ENCODE measurements around the gene SLC22A17.

DNA sequence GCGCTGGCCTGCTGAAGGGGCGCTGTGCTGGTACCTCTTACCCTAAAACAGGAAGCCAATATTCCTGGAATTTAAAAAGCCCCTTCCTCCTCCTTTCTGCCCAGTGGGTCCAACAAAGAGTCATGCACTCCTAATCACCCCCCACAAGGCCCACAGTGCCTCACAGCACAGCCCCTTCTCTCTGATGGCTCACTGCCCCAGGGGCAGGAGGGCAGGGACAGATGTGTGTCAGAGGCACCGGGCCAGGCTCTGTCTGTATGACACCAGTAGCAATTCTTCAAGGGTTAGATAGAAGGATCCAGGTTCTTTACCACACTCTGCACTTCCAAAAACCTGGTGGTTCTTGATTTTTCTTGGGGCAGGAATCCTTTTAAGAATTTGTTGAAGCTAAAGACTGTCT lies 46.4 kb upstream of the SLC22A17 start:
- TF ChIP-seq POLR2A (IDR thresholded peaks at IDR 0.05; ENCODE audit: borderline replicate concordance, extremely low read depth, insufficient read depth, insufficient read length) (no peak), SRF (IDR thresholded peaks at IDR 0.05; ENCODE audit: low read depth) (no peak), ZFX (IDR thresholded peaks at IDR 0.05) (no peak), TCF7L2 (IDR thresholded peaks at IDR 0.05; ENCODE audit: borderline replicate concordance, extremely low read depth, insufficient read depth, insufficient read length) (no peak), EZH2phosphoT487 (IDR thresholded peaks at IDR 0.05; ENCODE audit: borderline replicate concordance) (no peak), SIN3A (IDR thresholded peaks at IDR 0.05; ENCODE audit: low read depth) (no peak), RAD21 (IDR thresholded peaks at IDR 0.05; ENCODE audit: low read depth) (no peak), POLR2AphosphoS5 (IDR thresholded peaks at IDR 0.05; ENCODE audit: low read depth, low read length) (no peak), CBX3 (IDR thresholded peaks at IDR 0.05; ENCODE audit: low read depth) (no peak), REST (IDR thresholded peaks at IDR 0.05; ENCODE audit: low read depth) (no peak)
- TF ChIP-seq, protein P1, sequence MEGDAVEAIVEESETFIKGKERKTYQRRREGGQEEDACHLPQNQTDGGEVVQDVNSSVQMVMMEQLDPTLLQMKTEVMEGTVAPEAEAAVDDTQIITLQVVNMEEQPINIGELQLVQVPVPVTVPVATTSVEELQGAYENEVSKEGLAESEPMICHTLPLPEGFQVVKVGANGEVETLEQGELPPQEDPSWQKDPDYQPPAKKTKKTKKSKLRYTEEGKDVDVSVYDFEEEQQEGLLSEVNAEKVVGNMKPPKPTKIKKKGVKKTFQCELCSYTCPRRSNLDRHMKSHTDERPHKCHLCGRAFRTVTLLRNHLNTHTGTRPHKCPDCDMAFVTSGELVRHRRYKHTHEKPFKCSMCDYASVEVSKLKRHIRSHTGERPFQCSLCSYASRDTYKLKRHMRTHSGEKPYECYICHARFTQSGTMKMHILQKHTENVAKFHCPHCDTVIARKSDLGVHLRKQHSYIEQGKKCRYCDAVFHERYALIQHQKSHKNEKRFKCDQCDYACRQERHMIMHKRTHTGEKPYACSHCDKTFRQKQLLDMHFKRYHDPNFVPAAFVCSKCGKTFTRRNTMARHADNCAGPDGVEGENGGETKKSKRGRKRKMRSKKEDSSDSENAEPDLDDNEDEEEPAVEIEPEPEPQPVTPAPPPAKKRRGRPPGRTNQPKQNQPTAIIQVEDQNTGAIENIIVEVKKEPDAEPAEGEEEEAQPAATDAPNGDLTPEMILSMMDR (IDR thresholded peaks at IDR 0.05 in 2 of 3, conservative IDR thresholded peaks at IDR 0.05 in 1 of 3; ENCODE audit: borderline replicate concordance in 1 of 3, insufficient read depth in 1 of 3, low read depth in 2 of 3, low read length in 2 of 3) = no peak
